ENCODE measurements around the gene NQO2.
"Not testable (repeated sequence)": the region's sequence is repeated elsewhere in the genome, so short reads cannot be mapped to it uniquely, and the experiment has no call there.

Gene NQO2

GRCh38 chr6:3041606-3042005 lies 41.9 kb downstream of the NQO2 start:
- DNase-seq: no peak

- no peak for DNase-seq
Measured at GRCh38 chr6:3045369-3045768, 45.7 kb downstream of the NQO2 start.

DNA sequence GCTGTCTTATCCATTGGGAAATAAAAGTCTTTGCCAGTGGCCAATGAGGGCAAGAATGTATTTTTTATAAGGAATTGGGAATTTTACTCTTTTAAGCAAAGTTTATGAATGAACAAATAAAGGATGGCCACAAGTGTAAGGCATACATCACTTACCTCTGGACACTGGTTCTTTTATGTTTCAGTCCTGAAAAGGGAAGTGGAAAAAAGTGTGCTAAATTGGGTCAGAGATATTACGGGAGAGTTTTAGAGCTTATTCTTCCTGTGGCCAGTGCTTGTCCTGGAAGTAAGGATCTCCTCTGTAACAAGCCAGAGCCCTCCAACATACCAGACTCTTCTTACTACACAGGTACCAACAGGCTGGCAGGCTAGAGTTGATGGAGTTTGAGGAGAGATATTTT lies 46.1 kb downstream of the NQO2 start:
- peak; percentile 51 for DNase-seq

GRCh38 chr6:3046295-3046694 lies 46.6 kb downstream of the NQO2 start:
- DNase-seq: peak; percentile 55

DNA sequence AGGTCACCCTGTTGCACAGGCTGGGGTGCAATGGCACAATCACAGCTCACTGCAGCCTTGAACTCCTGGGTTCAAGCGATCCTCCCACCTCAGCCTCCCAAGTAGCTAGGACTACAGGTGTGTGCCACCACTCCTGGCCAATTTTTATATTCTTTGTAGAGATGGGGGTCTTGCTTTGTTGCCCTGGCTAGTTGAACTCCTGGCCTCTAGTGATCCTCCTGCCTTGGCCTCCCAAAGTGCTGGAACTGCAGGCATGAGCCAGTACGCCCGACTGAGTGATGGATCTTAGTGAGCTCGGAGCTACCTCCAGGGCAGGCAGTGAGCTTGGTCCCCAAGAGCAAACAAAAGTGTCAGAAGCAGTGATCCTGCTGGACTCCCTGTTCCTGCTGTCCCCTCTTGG lies 48.3 kb downstream of the NQO2 start:
- DNase-seq: not testable (repeated sequence)

GRCh38 chr6:3052481-3053230 lies 53.0 kb downstream of the NQO2 start:
- DNase-seq: no peak

- DNase-seq: no peak
Measured at GRCh38 chr6:3053231-3053508, 53.5 kb downstream of the NQO2 start.

GRCh38 chr6:3054229-3055157 lies 54.8 kb downstream of the NQO2 start:
- DNase-seq: peak; percentile 55

GRCh38 chr6:3055158-3055499 lies 55.4 kb downstream of the NQO2 start:
- peak; percentile 42 for DNase-seq

GRCh38 chr6:3057063-3057770 lies 57.5 kb downstream of the NQO2 start:
- no peak for DNase-seq

DNA sequence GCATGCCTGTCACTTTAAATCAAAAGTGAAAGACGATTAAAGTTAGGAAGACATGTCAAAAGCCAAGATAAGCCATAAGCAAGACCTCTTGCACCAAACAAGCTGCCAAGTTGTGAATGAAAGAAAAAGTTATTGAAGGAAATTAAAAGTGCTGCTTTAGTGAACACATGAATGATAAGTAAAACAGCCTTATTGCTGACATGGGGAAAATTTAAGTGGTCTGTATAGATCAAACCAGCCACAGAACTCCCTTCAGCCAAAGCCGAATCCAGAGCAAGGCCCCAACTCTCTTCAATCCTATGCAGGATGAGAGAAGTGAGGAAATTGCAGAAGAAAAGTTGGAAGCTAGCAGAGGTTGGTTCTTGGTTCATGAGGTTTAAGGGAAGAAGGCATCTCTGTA lies 59.3 kb downstream of the NQO2 start:
- peak; percentile 55 for DNase-seq

GRCh38 chr6:3060092-3060491 lies 60.4 kb downstream of the NQO2 start:
- not testable (repeated sequence) for DNase-seq

DNA sequence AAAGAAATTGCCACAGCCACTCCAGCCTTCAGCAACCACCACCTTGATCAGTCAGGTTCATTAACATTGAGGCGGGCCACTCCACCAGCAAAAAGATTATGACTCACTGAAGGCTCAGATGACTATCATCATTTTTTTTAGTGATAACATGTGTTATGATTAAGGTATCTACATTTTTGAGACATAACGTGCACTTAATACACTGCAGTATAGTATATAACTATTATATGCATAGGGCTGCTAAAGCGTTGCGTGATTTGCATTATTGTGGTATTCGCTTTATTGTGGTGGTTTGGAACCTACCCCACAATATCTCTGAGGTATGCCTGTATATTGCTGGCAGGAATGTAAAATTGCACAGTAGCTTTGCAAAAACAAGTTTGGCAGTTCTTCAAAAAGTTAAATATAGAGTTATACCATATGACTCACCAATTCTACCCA lies 61.8 kb downstream of the NQO2 start:
- peak; percentile 43 for DNase-seq

DNA sequence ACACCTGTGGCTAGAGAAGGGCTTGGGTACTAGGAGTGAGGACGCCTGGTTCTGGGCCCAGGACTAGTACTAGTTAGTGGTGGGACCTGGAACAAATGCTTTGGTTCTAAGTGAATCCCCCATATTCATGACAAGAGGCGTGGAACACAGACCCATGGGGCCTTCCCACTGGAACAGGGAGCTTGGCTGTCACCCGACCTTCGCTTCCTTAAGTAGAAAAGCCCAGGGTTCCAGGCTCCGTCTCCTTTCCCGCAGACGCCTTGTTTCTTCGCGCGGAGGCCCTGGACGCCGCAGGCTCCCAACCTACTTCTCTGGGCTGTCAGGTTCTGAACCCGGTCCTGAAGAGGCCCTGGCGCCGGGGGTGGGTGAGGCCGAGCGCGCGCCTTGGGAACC lies 63.6 kb downstream of the NQO2 start:
- not testable (repeated sequence) for DNase-seq

- DNase-seq: peak; percentile 94
Measured at GRCh38 chr6:3063733-3064700, 64.3 kb downstream of the NQO2 start.

GRCh38 chr6:3068329-3069214 lies 68.9 kb downstream of the NQO2 start, which contains the start of gene RIPK1:
TSS of gene RIPK1 (plus strand) at chr6:3068494. CDS start at chr6:3076824, 8,330 bp downstream.
- DNase-seq: peak; percentile 97
